Smooth muscle cell (in vitro differentiated cells): ENCODE results near the gene GALNT14. TPM values are rescaled to one million over a fixed set of nuclear protein-coding genes. Genes with fewer than 3 reads are reported as not detected.

Experiments used
- DNase-seq: peaks from one replicate; lab custom pipeline; 2025; ENCODE audit not compliant: unreplicated experiment; lab: John Stamatoyannopoulos, UW
- H2AFZ ChIP-seq: fragments of 200-600 bp; sonication (generic); 2 replicates; pipeline ENCODE4 v1.6.0; 2016; ENCODE audit warnings: antibody characterized with exemption, low read depth, mild to moderate bottlenecking
- H3F3A ChIP-seq: fragments of 200-600 bp; sonication (generic); 2 replicates; pipeline ENCODE4 v1.6.0; 2017; ENCODE audit warnings: antibody characterized with exemption, low read depth
- H3K27ac ChIP-seq: fragments of 200-600 bp; sonication (generic); 2 replicates; pipeline ENCODE4 v1.5.1; 2016; ENCODE audit warnings: low read depth, mild to moderate bottlenecking
- H3K27me3 ChIP-seq: fragments of 200-600 bp; sonication (generic); 2 replicates; pipeline ENCODE4 v1.6.1; 2016; ENCODE audit warnings: low read depth, mild to moderate bottlenecking
- H3K36me3 ChIP-seq: fragments of 200-600 bp; sonication (generic); 2 replicates; pipeline ENCODE4 v1.5.1; 2016; ENCODE audit warnings: low read depth
- H3K4me1 ChIP-seq: fragments of 200-600 bp; sonication (generic); 2 replicates; pipeline ENCODE4 v1.5.1; 2016; ENCODE audit warnings: low read depth
- H3K4me2 ChIP-seq: fragments of 200-600 bp; sonication (generic); 2 replicates; pipeline ENCODE4 v1.6.0; 2016; ENCODE audit warnings: mild to moderate bottlenecking
- H3K4me3 ChIP-seq: fragments of 200-600 bp; sonication (generic); 2 replicates; pipeline ENCODE4 v1.5.1; 2016; ENCODE audit warnings: mild to moderate bottlenecking
- H3K79me2 ChIP-seq: fragments of 200-600 bp; sonication (generic); 2 replicates; pipeline ENCODE4 v1.6.0; 2016; ENCODE audit warnings: low read depth, mild to moderate bottlenecking
- H3K9ac ChIP-seq: fragments of 200-600 bp; sonication (generic); 2 replicates; pipeline ENCODE4 v1.6.0; 2016; ENCODE audit warnings: low read depth
- H3K9me3 ChIP-seq: fragments of 200-600 bp; sonication (generic); replicated peaks from 2 replicates; pipeline ENCODE4 v1.5.1; 2016; ENCODE audit warnings: low read depth
- H4K20me1 ChIP-seq: fragments of 200-600 bp; sonication (generic); 2 replicates; pipeline ENCODE4 v1.6.0; 2016; ENCODE audit warnings: low read depth
- WGBS: methylation state at CpG from one replicate; pipeline ENCODE4 v1.1.7; 2016; ENCODE audit warnings: low lambda C conversion rate; 5-methylcytosine and 5-hydroxymethylcytosine counted together
- polyA plus RNA-seq: library from polyadenylated mRNA; unstranded; fragments of >200 nt; fragmentation: Nextera tagmentation; extraction: Ambion mirVana; gene quantifications from 2 replicates; pipeline ENCODE4 v1.2.1, GENCODE V29; 2016
- total RNA-seq: library from RNA; depleted of rRNA; stranded (reverse); fragments of >200 nt; gene quantifications from 2 replicates; pipeline ENCODE4 v1.2.3, GENCODE V29; 2014
- TF ChIP-seq, protein P1 (sequence below): fragments of 200-600 bp; sonication (generic); IDR thresholded peaks from 2 replicates; pipeline ENCODE4 v1.5.1; 2017; ENCODE audit warnings: borderline replicate concordance, mild to moderate bottlenecking, antibody characterized with exemption; ENCODE audit not compliant: insufficient read depth, poor library complexity, severe bottlenecking

The GALNT14 gene
- total and polyA plus RNA-seq, 2 experiments from 2014 or later: 0.63 to 1.0 TPM

DNA sequence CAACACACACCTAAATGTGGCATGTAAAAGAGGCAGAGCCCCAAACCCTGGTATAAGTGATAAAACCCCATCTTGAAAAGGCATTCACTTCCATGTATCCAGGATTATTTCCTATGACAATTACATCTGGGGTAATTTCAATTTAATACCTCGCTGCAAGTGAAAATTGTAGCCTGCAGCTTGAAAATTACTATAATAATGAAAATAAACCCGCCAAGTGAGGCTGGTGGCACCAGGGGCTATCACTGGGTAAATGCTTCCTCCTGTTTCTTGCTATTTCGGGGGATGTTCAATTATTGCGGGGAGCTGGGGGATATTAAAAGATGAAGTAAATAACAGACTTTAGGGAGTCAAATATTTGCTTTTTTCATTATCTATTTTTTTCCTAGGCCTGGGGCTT lies 171.5 kb downstream of the GALNT14 start:
- Histone ChIP-seq H3K36me3 (no peaks in the 10 kb centered on the region), H3K4me3 (no peak overlapping the region), H3K9ac (no peak overlapping the region), H3K4me1 (no peaks in the 10 kb centered on the region), H3K4me2 (no peak overlapping the region), H3K79me2 (no peaks in the 10 kb centered on the region), H3K27me3 (peaks cover 4% of the 10 kb centered on the region), H4K20me1 (no peaks in the 10 kb centered on the region), H3K9me3 (no peaks in the 10 kb centered on the region), H3K27ac (no peak overlapping the region), H2AFZ (no peak overlapping the region), H3F3A (no peaks in the 10 kb centered on the region)
- WGBS: 97% methylated on average over 4 of the region's 4 CpGs
- no peak for DNase-seq
- TF ChIP-seq, protein P1, sequence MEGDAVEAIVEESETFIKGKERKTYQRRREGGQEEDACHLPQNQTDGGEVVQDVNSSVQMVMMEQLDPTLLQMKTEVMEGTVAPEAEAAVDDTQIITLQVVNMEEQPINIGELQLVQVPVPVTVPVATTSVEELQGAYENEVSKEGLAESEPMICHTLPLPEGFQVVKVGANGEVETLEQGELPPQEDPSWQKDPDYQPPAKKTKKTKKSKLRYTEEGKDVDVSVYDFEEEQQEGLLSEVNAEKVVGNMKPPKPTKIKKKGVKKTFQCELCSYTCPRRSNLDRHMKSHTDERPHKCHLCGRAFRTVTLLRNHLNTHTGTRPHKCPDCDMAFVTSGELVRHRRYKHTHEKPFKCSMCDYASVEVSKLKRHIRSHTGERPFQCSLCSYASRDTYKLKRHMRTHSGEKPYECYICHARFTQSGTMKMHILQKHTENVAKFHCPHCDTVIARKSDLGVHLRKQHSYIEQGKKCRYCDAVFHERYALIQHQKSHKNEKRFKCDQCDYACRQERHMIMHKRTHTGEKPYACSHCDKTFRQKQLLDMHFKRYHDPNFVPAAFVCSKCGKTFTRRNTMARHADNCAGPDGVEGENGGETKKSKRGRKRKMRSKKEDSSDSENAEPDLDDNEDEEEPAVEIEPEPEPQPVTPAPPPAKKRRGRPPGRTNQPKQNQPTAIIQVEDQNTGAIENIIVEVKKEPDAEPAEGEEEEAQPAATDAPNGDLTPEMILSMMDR: no peak

DNA sequence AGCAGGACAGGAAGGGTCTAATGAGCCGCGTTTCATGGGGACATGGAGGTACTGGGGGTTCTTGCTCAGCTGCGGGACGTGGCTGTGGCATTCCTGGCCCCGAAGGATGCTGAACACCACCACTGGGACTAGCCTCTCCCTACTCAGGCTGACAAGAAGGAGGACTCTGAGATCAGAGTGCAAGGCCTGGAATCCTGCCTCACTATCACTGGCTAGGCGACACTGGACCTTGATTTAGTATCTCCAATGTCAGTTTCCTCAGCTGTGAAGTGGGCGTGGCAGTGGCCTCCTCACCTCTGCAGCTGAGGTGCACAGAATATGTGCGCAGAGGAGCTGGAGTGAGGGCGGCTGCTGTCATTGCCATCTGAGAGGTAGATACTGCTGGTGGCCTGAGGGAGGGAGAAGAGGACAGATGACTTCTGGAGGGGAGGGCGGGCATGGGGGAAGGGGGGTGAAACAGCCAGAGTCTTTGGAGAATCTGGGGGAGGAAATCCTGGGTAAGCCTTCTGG lies 173.2 kb downstream of the GALNT14 start:
- no peaks in the 10 kb centered on the region for H3K9me3 ChIP-seq
- no peak overlapping the region for H3K9ac ChIP-seq
- no peak overlapping the region for H3K27ac ChIP-seq
- H3K36me3 ChIP-seq: no peaks in the 10 kb centered on the region
- no peak overlapping the region for H3K4me2 ChIP-seq
- TF ChIP-seq, protein P1: no peak
- no peaks in the 10 kb centered on the region for H3K79me2 ChIP-seq
- peaks cover 4% of the 10 kb centered on the region for H3K27me3 ChIP-seq
- H2AFZ ChIP-seq: no peak overlapping the region
- 97% methylated on average over 10 of the region's 10 CpGs for WGBS
- no peak for DNase-seq
- no peaks in the 10 kb centered on the region for H3K4me1 ChIP-seq
- no peaks in the 10 kb centered on the region for H3F3A ChIP-seq
- H3K4me3 ChIP-seq: no peak overlapping the region
- H4K20me1 ChIP-seq: no peaks in the 10 kb centered on the region

DNA sequence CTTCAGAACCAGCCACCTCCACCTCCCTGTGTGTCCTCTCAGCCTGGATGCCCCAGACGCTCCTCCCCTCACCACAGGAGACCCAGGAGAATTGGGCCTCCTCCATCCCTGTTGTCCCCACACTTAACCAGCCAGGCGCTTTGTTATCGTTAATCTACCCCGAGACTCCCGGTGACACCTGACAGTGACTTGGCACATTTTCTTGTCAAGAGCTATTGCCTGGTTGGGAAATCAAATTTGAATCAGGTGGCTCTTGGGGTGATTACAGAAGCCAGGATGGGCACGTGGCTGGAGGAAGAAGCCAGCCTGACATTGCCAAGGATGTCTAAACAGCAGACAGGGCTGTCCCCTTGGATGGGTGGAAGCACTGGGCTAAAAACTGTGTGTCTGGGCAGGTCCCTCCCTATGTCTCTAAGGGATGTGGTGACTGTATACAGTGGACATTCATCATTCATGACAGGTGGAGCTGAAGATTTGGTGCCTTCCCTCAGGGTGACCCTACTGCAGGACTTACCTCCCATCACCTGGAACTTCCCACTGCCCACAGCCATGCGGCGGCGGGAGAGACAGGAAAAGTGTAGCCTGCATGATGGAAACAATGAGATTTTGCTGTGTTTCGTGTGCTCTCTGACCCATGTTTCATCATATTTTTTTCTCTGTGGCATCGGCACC lies 173.8 kb downstream of the GALNT14 start:
- Histone ChIP-seq H3F3A (no peaks in the 10 kb centered on the region), H3K27me3 (peaks cover 4% of the 10 kb centered on the region), H3K36me3 (no peaks in the 10 kb centered on the region), H2AFZ (no peak overlapping the region), H3K27ac (no peak overlapping the region), H3K4me1 (no peaks in the 10 kb centered on the region), H3K4me2 (no peak overlapping the region), H4K20me1 (no peaks in the 10 kb centered on the region), H3K79me2 (no peaks in the 10 kb centered on the region), H3K9ac (no peak overlapping the region), H3K9me3 (no peaks in the 10 kb centered on the region), H3K4me3 (no peak overlapping the region)
- 95% methylated on average over 11 of the region's 11 CpGs for WGBS
- TF ChIP-seq, protein P1: no peak
- no peak for DNase-seq

DNA sequence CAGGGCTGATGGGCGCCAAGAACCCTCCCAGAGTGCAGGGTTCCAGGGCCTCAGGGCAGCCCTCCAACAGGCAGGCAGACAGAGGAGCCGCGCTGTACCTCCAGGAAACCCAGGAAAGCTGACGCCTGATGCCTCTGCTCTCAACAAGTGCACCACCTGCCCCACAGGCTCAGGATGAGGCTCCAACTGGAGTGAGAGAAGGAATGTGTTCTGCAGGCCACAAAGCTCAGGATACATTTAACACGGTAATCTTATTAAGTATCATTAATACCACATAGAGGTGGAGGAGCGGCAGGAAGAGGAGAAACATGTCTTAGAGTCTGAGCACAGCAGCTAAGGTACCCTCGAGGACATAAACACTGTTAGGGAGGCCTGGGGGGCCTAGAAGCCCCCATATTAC lies 175.1 kb downstream of the GALNT14 start:
- Histone ChIP-seq H4K20me1 (no peaks in the 10 kb centered on the region), H3K4me3 (no peak overlapping the region), H3K27ac (no peak overlapping the region), H3K36me3 (no peaks in the 10 kb centered on the region), H3K79me2 (no peaks in the 10 kb centered on the region), H3K4me2 (no peak overlapping the region), H3K9me3 (no peaks in the 10 kb centered on the region), H3K27me3 (peaks cover 4% of the 10 kb centered on the region), H3K4me1 (no peaks in the 10 kb centered on the region), H3K9ac (no peak overlapping the region), H2AFZ (no peak overlapping the region), H3F3A (no peaks in the 10 kb centered on the region)
- TF ChIP-seq, protein P1: no peak
- WGBS: 93% methylated on average over 7 of the region's 7 CpGs
- no peak for DNase-seq
